ENCODE measurements around the gene CYTH1.

DNA sequence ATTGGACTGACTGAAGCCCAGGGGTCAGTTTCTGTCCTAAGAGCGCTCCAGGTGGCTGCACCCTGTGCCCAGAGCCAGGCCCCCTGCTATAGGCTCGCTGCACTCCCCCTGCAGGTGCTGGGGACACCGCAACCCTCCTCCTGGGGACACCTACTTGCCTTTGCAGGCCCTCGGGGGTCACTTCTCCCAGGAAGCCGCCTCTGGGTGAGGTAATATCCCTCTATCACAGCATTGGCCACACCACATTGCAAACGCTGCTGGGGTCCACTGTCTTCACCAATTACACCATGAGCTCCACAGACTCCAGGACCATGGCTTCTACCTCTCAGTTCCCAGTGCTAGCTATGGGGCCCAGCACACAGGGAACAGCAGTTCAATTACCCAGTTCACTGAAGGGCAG, 43.6 kb upstream of the CYTH1 start:
- TF ChIP-seq ARNT (IDR thresholded peaks at IDR 0.05) (no peak), SUZ12 (IDR thresholded peaks at IDR 0.05) (no peak), TARDBP (IDR thresholded peaks at IDR 0.05) (no peak), ZNF384 (IDR thresholded peaks at IDR 0.05) (no peak), FOXK2 (IDR thresholded peaks at IDR 0.05) (no peak), SP1 (IDR thresholded peaks at IDR 0.05) (no peak), FOXA1 (IDR thresholded peaks at IDR 0.05) (no peak), ELF4 (IDR thresholded peaks at IDR 0.05) (no peak), FOXM1 (IDR thresholded peaks at IDR 0.05; ENCODE audit: borderline replicate concordance) (no peak), NFRKB (IDR thresholded peaks at IDR 0.05) (no peak)

Data from HEK293T (cell line).